Activated naive CD4-positive, alpha-beta T cell treated with anti-CD3 and anti-CD28 coated beads for 36 hours (primary cell): ENCODE measurements around the gene CYP2B6. TPM values are rescaled to one million over a fixed set of nuclear protein-coding genes. Genes with fewer than 3 reads are reported as not detected.
"Not testable (repeated sequence)": the region's sequence is repeated elsewhere in the genome, so short reads cannot be mapped to it uniquely, and the experiment has no call there.

Experiments used
- CTCF ChIA-PET: fragments of 350-600 bp; sonication (Branson Sonifier 250); formaldehyde crosslinking; loops from one replicate; lab custom pipeline; 2021; ENCODE audit warnings: antibody characterized with exemption; lab: Charles Lee
- DNase-seq: peaks from one replicate; pipeline ENCODE4 v3.0.0-alpha.2; 2020
- H3K27ac Mint-ChIP-seq: one replicate; pipeline ENCODE4 v1.8.0; 2021; ENCODE audit warnings: mild to moderate bottlenecking, mixed read lengths
- H3K27me3 Mint-ChIP-seq: one replicate; pipeline ENCODE4 v1.8.0; 2021; ENCODE audit warnings: low read depth, mixed read lengths
- H3K36me3 Mint-ChIP-seq: one replicate; pipeline ENCODE4 v1.8.0; 2021; ENCODE audit warnings: low read depth, mixed read lengths
- H3K4me1 Mint-ChIP-seq: one replicate; pipeline ENCODE4 v1.8.0; 2021; ENCODE audit warnings: low read depth, mixed read lengths
- H3K4me3 Mint-ChIP-seq: one replicate; pipeline ENCODE4 v1.8.0; 2021; ENCODE audit warnings: mild to moderate bottlenecking, moderate library complexity, mixed read lengths
- H3K9me3 Mint-ChIP-seq: one replicate; pipeline ENCODE4 v1.8.0; 2021; ENCODE audit warnings: mixed read lengths
- intact Hi-C: fragments of 100-400 bp; cut with micrococcal nuclease; formaldehyde crosslinking; loops from one replicate; pipeline ENCODE4 v1.15.1; 2023
- total RNA-seq, 2 experiments: library from RNA; stranded (reverse); gene quantifications; one replicate each; pipeline ENCODE4 v1.2.3, GENCODE V29; 2021

CYP2B6 gene
- total RNA-seq, 2 experiments from 2014 or later, result not detected

DNA sequence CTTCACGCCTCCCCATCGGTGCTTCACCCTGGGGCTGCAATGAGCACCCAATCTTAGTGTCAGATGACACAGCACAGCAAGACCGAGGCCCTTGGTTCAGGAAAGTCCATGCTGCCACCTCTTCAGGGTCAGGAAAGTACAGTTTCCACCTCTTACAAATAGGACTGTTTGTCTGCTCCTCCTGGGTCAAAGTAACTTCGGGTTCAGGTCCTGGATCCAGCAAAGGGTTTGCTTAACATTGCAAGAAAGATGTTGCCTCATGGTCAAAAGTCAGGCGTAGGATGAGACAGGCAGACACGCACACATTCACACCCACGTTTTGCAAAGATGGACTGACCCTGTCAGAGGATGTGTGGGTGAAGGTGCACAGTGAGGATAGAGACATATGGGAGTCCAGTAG lies 1.6 kb upstream of the CYP2B6 start:
- Mint-ChIP-seq H3K9me3 (peaks cover 4% of the 10 kb centered on the region), H3K4me1 (no peaks in the 10 kb centered on the region), H3K27me3 (peaks cover 3% of the 10 kb centered on the region), H3K4me3 (no peak overlapping the region), H3K36me3 (no peaks in the 10 kb centered on the region), H3K27ac (no peak overlapping the region)
- DNase-seq, result no peak
- intact Hi-C loops, result no loop called here
- CTCF ChIA-PET, result no interaction called here

DNA sequence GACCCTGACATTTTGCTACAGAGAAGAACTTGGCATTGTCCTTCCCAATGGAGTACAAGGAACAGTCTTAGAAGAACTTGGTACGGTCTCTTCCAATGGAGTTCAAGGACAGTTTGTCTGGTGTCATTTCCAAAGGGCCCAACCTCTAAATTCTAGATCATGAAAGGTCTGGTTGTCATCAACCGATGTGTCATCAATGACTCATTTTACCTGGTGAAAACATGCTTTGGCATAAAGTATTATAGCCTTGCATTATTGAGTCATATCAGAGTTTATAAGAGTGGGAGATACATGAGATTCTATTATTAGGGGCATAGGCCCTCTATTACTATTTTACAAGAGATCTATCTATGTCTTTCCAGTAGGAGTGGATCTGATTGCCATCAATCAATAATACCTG lies 4.3 kb downstream of the CYP2B6 start:
- H3K27me3 Mint-ChIP-seq, result peaks cover 3% of the 10 kb centered on the region
- H3K27ac Mint-ChIP-seq, result no peak overlapping the region
- H3K36me3 Mint-ChIP-seq, result no peaks in the 10 kb centered on the region
- intact Hi-C loops, result no loop called here
- no peak overlapping the region for H3K4me3 Mint-ChIP-seq
- no peak for DNase-seq
- H3K4me1 Mint-ChIP-seq, result peaks cover 5% of the 10 kb centered on the region
- H3K9me3 Mint-ChIP-seq, result no peaks in the 10 kb centered on the region
- CTCF ChIA-PET, result no interaction called here

DNA sequence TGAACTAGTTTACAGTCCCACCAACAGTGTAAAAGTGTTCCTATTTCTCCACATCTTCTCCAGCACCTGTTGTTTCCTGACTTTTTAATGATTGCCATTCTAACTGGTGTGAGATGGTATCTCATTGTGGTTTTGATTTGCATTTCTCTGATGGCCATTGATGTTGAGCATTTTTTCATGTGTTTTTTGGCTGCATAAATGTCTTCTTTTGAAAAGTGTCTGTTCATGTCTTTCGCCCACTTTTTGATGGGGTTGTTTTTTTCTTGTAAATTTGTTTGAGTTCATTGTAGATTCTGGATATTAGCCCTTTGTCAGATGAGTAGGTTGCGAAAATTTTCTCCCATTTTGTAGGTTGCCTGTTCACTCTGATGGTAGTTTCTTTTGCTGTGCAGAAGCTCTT lies 7.9 kb downstream of the CYP2B6 start:
- intact Hi-C loops, DNase-seq, H3K4me3 Mint-ChIP-seq, H3K9me3 Mint-ChIP-seq, H3K27ac Mint-ChIP-seq, H3K4me1 Mint-ChIP-seq, H3K36me3 Mint-ChIP-seq, CTCF ChIA-PET, H3K27me3 Mint-ChIP-seq: not testable (repeated sequence)

DNA sequence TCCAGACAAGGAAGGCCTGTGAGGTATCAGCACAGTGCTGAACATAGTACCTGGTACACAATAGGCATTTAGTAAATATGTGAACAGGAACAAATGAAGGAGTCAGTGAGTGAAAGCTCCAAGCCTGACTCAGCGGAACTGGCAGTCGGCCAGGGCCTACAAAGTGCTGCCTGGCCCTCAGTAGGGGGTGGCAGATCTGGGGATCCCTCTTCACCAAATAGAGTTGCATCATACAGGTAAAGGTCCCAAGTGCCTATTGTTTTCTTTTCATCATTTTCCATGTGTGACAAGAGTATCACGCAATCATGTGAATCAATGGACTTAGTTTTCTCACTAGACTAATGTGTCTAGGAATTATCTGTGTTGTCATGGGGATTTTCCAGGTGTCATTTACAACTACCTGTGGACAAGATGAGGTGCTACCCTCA lies 9.2 kb downstream of the CYP2B6 start:
- DNase-seq, result no peak
- no peak overlapping the region for H3K27ac Mint-ChIP-seq
- peaks cover 8% of the 10 kb centered on the region for H3K27me3 Mint-ChIP-seq
- intact Hi-C loops, result no loop called here
- no peak overlapping the region for H3K4me3 Mint-ChIP-seq
- no peaks in the 10 kb centered on the region for H3K36me3 Mint-ChIP-seq
- CTCF ChIA-PET, result interaction anchor here (0.9 kb wide), 1 partner anchor 144 kb away, joined by 5 read pairs; no protein-coding TSS in a partner anchor
- peaks cover 5% of the 10 kb centered on the region for H3K4me1 Mint-ChIP-seq
- no peaks in the 10 kb centered on the region for H3K9me3 Mint-ChIP-seq

DNA sequence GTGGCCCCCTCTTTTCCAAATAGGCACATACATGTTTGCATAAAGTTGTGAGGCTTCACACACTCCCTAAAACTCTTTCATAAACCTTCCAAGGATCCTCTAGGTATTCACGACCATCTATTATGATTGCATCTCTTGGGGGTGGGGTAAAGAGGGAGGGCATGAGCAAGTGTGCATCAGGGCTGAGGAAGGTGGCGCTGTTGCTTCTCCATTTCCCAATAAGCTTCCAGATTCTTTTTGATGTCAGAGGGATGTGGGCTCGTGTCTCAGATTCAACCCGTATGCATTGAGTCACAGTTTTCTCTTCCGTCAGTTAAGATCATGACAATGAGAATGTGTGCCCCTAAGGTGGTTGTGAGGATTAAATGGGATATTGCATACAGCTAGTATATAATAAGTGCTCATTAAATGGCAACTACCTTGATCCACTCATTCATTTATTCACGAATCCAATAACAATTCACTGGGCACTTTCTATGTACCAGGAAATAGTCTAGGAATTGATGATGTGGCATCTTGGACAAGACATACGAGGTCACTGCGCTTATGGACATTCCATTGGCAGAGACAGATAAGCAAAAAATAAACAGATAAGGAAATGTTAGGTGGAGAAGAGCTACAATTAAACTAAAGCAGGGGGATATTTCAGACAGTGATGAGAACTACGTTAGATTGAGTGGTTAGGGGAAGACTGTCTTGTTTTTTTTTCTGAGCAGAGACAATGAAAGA lies 10.3 kb downstream of the CYP2B6 start:
- Mint-ChIP-seq H3K4me3 (no peak overlapping the region), H3K27ac (no peak overlapping the region), H3K27me3 (peaks cover 8% of the 10 kb centered on the region), H3K9me3 (no peaks in the 10 kb centered on the region), H3K36me3 (no peaks in the 10 kb centered on the region), H3K4me1 (peaks cover 2% of the 10 kb centered on the region)
- intact Hi-C loops, result no loop called here
- CTCF ChIA-PET, result no interaction called here
- no peak for DNase-seq

DNA sequence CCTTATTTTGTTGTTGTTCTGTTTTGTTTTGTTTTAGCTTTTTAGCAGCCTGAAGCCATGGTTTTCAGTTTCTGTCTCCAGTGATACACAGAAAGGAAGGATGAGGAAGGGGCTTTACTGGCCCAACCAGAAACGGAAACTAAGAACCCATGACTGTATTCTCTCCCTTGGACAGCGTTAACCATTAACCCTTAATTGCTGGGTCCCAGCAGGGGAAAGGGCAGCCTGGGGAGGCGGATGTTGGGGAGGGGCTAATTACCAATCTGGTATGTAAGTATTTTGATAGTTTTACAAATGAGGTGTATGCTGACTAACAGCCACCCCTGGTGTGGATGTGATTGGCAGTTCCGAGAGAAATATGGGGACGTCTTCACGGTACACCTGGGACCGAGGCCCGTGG lies 12.6 kb downstream of the CYP2B6 start:
- H3K27me3 Mint-ChIP-seq, H3K4me1 Mint-ChIP-seq, intact Hi-C loops, H3K4me3 Mint-ChIP-seq, H3K36me3 Mint-ChIP-seq, DNase-seq, CTCF ChIA-PET, H3K27ac Mint-ChIP-seq, H3K9me3 Mint-ChIP-seq: not testable (repeated sequence)

DNA sequence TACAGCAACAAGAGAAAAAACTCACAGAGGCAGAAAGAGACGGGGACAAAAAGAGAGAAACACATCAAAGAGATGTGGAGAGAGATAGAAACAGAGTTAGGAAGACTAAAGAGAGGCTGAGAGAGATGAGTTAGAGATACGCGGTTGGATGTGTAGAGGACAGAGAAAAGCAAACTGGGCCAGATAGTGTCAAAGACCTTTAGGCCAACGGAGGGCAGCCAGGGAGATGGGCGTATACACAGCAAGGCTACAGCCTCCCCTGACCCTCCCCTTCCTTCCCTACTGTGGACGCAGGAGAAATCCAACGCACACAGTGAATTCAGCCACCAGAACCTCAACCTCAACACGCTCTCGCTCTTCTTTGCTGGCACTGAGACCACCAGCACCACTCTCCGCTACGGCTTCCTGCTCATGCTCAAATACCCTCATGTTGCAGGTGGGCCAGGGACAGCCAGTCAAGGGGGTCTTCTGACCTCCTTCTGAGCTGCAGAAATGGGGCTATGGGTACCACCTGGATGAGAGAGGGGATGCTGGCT lies 18.7 kb downstream of the CYP2B6 start:
- H3K27me3 Mint-ChIP-seq, result peaks cover 22% of the 10 kb centered on the region
- H3K4me3 Mint-ChIP-seq, result no peak overlapping the region
- DNase-seq, result no peak
- intact Hi-C loops, result no loop called here
- CTCF ChIA-PET, result no interaction called here
- H3K9me3 Mint-ChIP-seq, result no peaks in the 10 kb centered on the region
- no peaks in the 10 kb centered on the region for H3K36me3 Mint-ChIP-seq
- no peaks in the 10 kb centered on the region for H3K4me1 Mint-ChIP-seq
- H3K27ac Mint-ChIP-seq, result no peak overlapping the region

DNA sequence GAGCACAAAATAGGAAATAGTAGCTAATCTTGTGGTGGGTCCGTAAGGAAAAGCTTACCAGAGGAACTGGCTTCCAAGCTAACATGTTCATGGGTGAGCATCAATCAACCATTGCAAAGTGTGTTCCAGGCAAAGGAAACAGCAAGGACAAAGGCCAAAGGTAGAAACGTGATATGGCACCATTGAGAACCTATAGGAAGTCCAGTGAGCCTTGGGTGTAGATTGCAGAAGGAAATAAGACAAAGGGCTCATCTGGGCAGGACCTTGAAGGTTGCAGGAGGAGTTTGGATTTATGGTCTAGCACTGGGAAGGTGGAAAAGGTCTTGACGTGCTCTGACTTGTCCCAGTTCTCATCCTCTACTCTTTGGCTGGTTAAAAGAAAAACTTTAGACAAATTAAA lies 22.3 kb downstream of the CYP2B6 start:
- Mint-ChIP-seq H3K4me1 (peaks cover 2% of the 10 kb centered on the region), H3K9me3 (no peaks in the 10 kb centered on the region), H3K36me3 (no peaks in the 10 kb centered on the region), H3K4me3 (no peak overlapping the region), H3K27ac (no peak overlapping the region), H3K27me3 (peaks cover 16% of the 10 kb centered on the region)
- CTCF ChIA-PET, result no interaction called here
- intact Hi-C loops, result no loop called here
- no peak for DNase-seq

DNA sequence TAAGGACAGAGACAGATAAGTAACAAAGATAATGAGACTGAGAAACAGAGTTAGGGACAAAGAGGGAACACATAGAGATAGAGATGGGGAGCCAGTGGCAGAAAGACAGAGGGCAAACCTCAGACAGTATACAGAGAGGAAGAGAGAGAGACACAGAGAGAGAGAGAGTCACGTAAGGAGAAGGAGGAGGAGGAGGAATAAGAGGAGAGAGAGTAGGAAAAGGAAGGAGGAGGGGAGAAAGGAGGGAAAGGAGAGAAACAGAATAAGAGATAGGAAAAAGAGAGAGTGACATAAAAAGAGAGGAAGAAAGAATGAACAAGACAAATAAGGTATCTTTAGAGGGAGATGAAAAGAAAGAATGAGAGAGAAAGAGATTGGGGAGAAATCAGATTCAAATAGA lies 23.6 kb downstream of the CYP2B6 start:
- CTCF ChIA-PET, result no interaction called here
- Mint-ChIP-seq H3K27ac (no peak overlapping the region), H3K4me1 (peaks cover 2% of the 10 kb centered on the region), H3K9me3 (no peaks in the 10 kb centered on the region), H3K36me3 (no peaks in the 10 kb centered on the region), H3K4me3 (no peak overlapping the region), H3K27me3 (peaks cover 16% of the 10 kb centered on the region)
- no peak for DNase-seq
- intact Hi-C loops, result no loop called here

DNA sequence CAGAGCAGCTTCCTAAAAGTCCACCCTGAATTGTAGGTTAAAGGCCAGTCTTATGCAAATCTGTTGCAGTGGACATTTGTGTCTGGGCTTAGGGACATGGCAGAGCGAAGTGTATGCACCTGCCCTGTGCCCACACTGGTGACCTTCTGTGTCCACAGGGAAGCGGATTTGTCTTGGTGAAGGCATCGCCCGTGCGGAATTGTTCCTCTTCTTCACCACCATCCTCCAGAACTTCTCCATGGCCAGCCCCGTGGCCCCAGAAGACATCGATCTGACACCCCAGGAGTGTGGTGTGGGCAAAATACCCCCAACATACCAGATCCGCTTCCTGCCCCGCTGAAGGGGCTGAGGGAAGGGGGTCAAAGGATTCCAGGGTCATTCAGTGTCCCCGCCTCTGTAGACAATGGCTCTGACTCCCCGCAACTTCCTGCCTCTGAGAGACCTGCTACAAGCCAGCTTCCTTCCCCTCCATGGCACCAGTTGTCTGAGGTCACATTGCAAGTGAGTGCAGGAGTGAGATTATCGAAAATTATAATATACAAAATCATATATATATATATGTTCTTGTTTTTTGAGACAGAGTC lies 25.5 kb downstream of the CYP2B6 start:
- no peak for DNase-seq
- Mint-ChIP-seq H3K4me3 (no peak overlapping the region), H3K27ac (no peak overlapping the region), H3K27me3 (peaks cover 11% of the 10 kb centered on the region), H3K36me3 (no peaks in the 10 kb centered on the region), H3K4me1 (peaks cover 2% of the 10 kb centered on the region), H3K9me3 (no peaks in the 10 kb centered on the region)
- intact Hi-C loops, result no loop called here
- CTCF ChIA-PET, result interaction anchor here (0.6 kb wide), 1 partner anchor 874 kb away, joined by 3 read pairs; no protein-coding TSS in a partner anchor

DNA sequence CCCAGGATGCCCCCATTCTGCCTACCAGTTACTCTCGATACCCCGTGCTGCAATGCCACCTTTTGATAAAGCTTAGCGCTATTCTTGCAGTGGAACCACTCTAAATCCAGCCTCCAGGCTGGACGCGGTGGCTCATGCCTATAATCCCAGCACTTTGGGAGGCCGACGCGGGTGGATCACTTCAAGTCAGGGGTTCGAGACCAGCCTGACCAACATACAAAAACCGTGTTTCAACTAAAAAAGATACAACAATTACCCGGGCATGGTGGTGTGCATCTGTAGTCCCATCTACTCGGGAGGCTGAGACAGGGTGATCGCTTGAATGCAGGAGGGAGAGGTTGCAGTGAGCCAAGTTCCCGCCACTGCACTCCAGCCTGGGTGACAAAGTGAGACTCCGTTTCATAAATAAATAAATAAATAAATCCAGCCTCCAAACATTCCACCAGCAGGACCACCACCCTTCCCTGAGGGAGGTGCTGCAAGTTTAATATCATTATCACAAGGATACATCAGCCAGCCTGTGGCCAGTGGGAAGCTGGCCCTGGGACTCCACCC lies 27.7 kb downstream of the CYP2B6 start:
- H3K27ac Mint-ChIP-seq, result no peak overlapping the region
- no peaks in the 10 kb centered on the region for H3K27me3 Mint-ChIP-seq
- intact Hi-C loops, result no loop called here
- H3K36me3 Mint-ChIP-seq, result no peaks in the 10 kb centered on the region
- no peak overlapping the region for H3K4me3 Mint-ChIP-seq
- DNase-seq, result no peak
- CTCF ChIA-PET, result no interaction called here
- H3K4me1 Mint-ChIP-seq, result peaks cover 2% of the 10 kb centered on the region
- H3K9me3 Mint-ChIP-seq, result no peaks in the 10 kb centered on the region

DNA sequence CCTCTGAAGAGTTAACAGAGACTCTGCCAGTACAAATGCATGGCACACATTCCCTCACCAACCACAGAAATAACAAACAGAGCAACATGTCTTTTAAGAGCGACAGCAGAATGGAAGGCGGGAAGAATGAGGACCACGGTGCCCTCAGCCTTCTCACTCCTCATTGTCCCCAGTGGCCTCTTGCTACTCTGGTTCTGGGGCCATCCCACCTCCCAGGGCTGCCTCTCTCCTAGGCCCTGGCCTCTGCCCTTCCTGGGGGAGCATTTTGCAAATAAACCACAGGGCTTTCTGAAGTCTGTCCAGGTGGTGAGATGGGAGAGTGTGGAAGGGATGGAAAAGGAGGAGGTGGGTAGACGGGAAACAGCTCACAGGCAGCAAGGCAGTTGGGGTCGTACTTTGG lies 28.3 kb downstream of the CYP2B6 start:
- no peak overlapping the region for H3K27ac Mint-ChIP-seq
- H3K27me3 Mint-ChIP-seq, result peaks cover under 1% of the 10 kb centered on the region
- DNase-seq, result no peak
- CTCF ChIA-PET, result no interaction called here
- intact Hi-C loops, result no loop called here
- H3K4me1 Mint-ChIP-seq, result peaks cover 2% of the 10 kb centered on the region
- no peaks in the 10 kb centered on the region for H3K36me3 Mint-ChIP-seq
- H3K9me3 Mint-ChIP-seq, result no peaks in the 10 kb centered on the region
- H3K4me3 Mint-ChIP-seq, result no peak overlapping the region
